Upper lobe of right lung (tissue), 1 donor: ENCODE data around the gene RAD51B. TPM values are rescaled to one million over a fixed set of nuclear protein-coding genes. Genes with fewer than 3 reads are reported as not detected.

Experiments
- ATAC-seq: fragments of 200-7000 bp; cut with Tn5 transposase; one replicate; pipeline ENCODE4 v1.9.1; 2020; ENCODE audit warnings: mild to moderate bottlenecking, moderate library complexity
- DNase-seq: peaks from one replicate; pipeline ENCODE4 v3.0.0-alpha.2; 2020
- H3K27ac ChIP-seq: fragments of 200-600 bp; one replicate; pipeline ENCODE4 v1.8.0; 2022
- H3K27me3 ChIP-seq: fragments of 200-600 bp; one replicate; pipeline ENCODE4 v1.8.0; 2022; ENCODE audit warnings: mild to moderate bottlenecking
- H3K36me3 ChIP-seq: fragments of 200-600 bp; one replicate; pipeline ENCODE4 v1.8.0; 2022
- H3K4me1 ChIP-seq: fragments of 200-600 bp; one replicate; pipeline ENCODE4 v1.8.0; 2022
- H3K4me3 ChIP-seq: fragments of 200-600 bp; one replicate; pipeline ENCODE4 v1.8.0; 2022; ENCODE audit warnings: mild to moderate bottlenecking
- H3K9me3 ChIP-seq: fragments of 200-600 bp; one replicate; pipeline ENCODE4 v1.8.0; 2022
- CTCF ChIP-seq: fragments of 200-600 bp; IDR thresholded peaks from one replicate; pipeline ENCODE4 v1.8.0; 2022; ENCODE audit warnings: antibody characterized with exemption
- intact Hi-C: fragments of 100-400 bp; cut with DNase I; formaldehyde crosslinking; loops from one replicate; pipeline ENCODE4 v1.11.0; 2022
- total RNA-seq: library from RNA; stranded (reverse); fragmentation: NEBNext Ultra II Directional; extraction: Animal tissue kit (Norgen Biotek cat#: 25700); gene quantifications from one replicate; pipeline ENCODE4 v1.2.1, GENCODE V29; 2021
- donor health status: DM: no; HTN: yes; CAD: no; lungs with severe emphysema.

RAD51B gene
- total RNA-seq, 1 donor from 2014 or later: 11.5 TPM

- DNase-seq: peak; percentile 72
Observed at GRCh38 chr14:68583548-68584280, 764.1 kb downstream of the RAD51B start.

GRCh38 chr14:68584786-68585185, 765.2 kb downstream of the RAD51B start:
- intact Hi-C loops: no loop called here
- DNase-seq (no peak), ATAC-seq (peak; percentile 64)
- Histone ChIP-seq H3K4me3 (no peak overlapping the region), H3K27me3 (no peaks in the 10 kb centered on the region), H3K9me3 (no peaks in the 10 kb centered on the region), H3K27ac (no peak overlapping the region), H3K4me1 (peaks cover 18% of the 10 kb centered on the region), H3K36me3 (no peaks in the 10 kb centered on the region)
- TF ChIP-seq CTCF: no peak

More at GRCh38 chr14:68583548-68584280, 764.1 kb downstream of the RAD51B start:
- intact Hi-C loops: no loop called here
- Histone ChIP-seq H3K4me3 (no peak overlapping the region), H3K27me3 (no peaks in the 10 kb centered on the region), H3K36me3 (no peaks in the 10 kb centered on the region), H3K4me1 (peaks cover 18% of the 10 kb centered on the region), H3K9me3 (no peaks in the 10 kb centered on the region), H3K27ac (no peak overlapping the region)
- no peak for TF ChIP-seq CTCF
- ATAC-seq: peak; percentile 46

GRCh38 chr14:68585690-68586089, 766.1 kb downstream of the RAD51B start:
- intact Hi-C loops: no loop called here
- DNase-seq (no peak), ATAC-seq (no peak)
- H3K4me1 ChIP-seq: peaks cover 24% of the 10 kb centered on the region
- H3K36me3 ChIP-seq: no peaks in the 10 kb centered on the region
- H3K4me3 ChIP-seq: no peak overlapping the region
- H3K27me3 ChIP-seq: no peaks in the 10 kb centered on the region
- no peak overlapping the region for H3K27ac ChIP-seq
- TF ChIP-seq CTCF: no peak
- no peaks in the 10 kb centered on the region for H3K9me3 ChIP-seq

- Histone ChIP-seq H3K27ac (peak overlapping the region; percentile 49), H3K9me3 (no peaks in the 10 kb centered on the region), H3K27me3 (no peaks in the 10 kb centered on the region), H3K36me3 (no peaks in the 10 kb centered on the region), H3K4me3 (no peak overlapping the region), H3K4me1 (peaks cover 24% of the 10 kb centered on the region)
- no peak for TF ChIP-seq CTCF
- peak; percentile 67 for ATAC-seq
- no peak for DNase-seq
- intact Hi-C loops: no loop called here
Observed at GRCh38 chr14:68586896-68587751, 767.5 kb downstream of the RAD51B start.

GRCh38 chr14:68587931-68588330, 768.4 kb downstream of the RAD51B start:
- no peaks in the 10 kb centered on the region for H3K27me3 ChIP-seq
- peaks cover 24% of the 10 kb centered on the region for H3K4me1 ChIP-seq
- no peaks in the 10 kb centered on the region for H3K9me3 ChIP-seq
- ATAC-seq (no peak), DNase-seq (no peak)
- intact Hi-C loops: no loop called here
- no peaks in the 10 kb centered on the region for H3K36me3 ChIP-seq
- peak overlapping the region; percentile 49 for H3K27ac ChIP-seq
- no peak overlapping the region for H3K4me3 ChIP-seq
- no peak for TF ChIP-seq CTCF
